NB4 (cell line): ENCODE data around the gene CUL2.

Experiments
- DNase-seq: peaks from one replicate; pipeline ENCODE4 v3.0.0; 2010; ENCODE audit warnings: low read depth
- H3K4me3 ChIP-seq: one replicate; pipeline ENCODE4 v1.5.1; 2011; ENCODE audit warnings: mild to moderate bottlenecking, low read depth, low read length, moderate library complexity
- CTCF ChIP-seq: IDR thresholded peaks from one replicate; pipeline ENCODE4 v1.5.1; 2012; ENCODE audit warnings: low read depth, low read length
- MAX ChIP-seq: IDR thresholded peaks from 2 replicates; pipeline ENCODE4 v1.6.1; 2011; ENCODE audit warnings: low read depth, low read length
- MYC ChIP-seq: IDR thresholded peaks from 2 replicates; pipeline ENCODE4 v1.6.1; 2011; ENCODE audit warnings: low read depth, low read length
- POLR2A ChIP-seq: IDR thresholded peaks from 2 replicates; pipeline ENCODE4 v1.6.1; 2011; ENCODE audit warnings: mild to moderate bottlenecking; ENCODE audit not compliant: insufficient read length; ENCODE audit errors: extremely low read depth

The CUL2 gene

GRCh38 chr10:34969171-34969570, 121.0 kb downstream of the CUL2 start:
- no peak overlapping the region for H3K4me3 ChIP-seq
- DNase-seq = no peak
- no peak for TF ChIP-seq MYC
- TF ChIP-seq CTCF = no peak

GRCh38 chr10:34967335-34967880, 122.7 kb downstream of the CUL2 start:
- DNase-seq = no peak
- TF ChIP-seq POLR2A (no peak), MAX (no peak), CTCF (no peak), MYC (no peak)
- H3K4me3 ChIP-seq = no peak overlapping the region

- DNase-seq = no peak
- H3K4me3 ChIP-seq = no peak overlapping the region
- no peak for TF ChIP-seq CTCF
- no peak for TF ChIP-seq MAX
- TF ChIP-seq POLR2A = no peak
- no peak for TF ChIP-seq MYC
These were observed 123.7 kb downstream of the CUL2 start for GRCh38 chr10:34966451-34966850.

GRCh38 chr10:34966040-34966439, 124.1 kb downstream of the CUL2 start:
- TF ChIP-seq MAX = no peak
- TF ChIP-seq CTCF = no peak
- TF ChIP-seq POLR2A = no peak
- no peak for TF ChIP-seq MYC
- DNase-seq = no peak
- no peak overlapping the region for H3K4me3 ChIP-seq

- TF ChIP-seq MYC = no peak
- no peak for TF ChIP-seq POLR2A
- no peak for TF ChIP-seq CTCF
- no peak for TF ChIP-seq MAX
- no peak overlapping the region for H3K4me3 ChIP-seq
- DNase-seq = no peak
These were observed 125.9 kb downstream of the CUL2 start for GRCh38 chr10:34964166-34964800.

- DNase-seq = no peak
- no peak overlapping the region for H3K4me3 ChIP-seq
- no peak for TF ChIP-seq CTCF
- no peak for TF ChIP-seq POLR2A
- no peak for TF ChIP-seq MYC
- TF ChIP-seq MAX = no peak
These were observed 127.3 kb downstream of the CUL2 start for GRCh38 chr10:34962866-34963265.
